ENCODE results near the gene PKDREJ.

GRCh38 chr22:46226577-46226976 is 36.6 kb downstream of the PKDREJ start:
- TF ChIP-seq SUZ12 (IDR thresholded peaks at IDR 0.05) = no peak
- no peak for TF ChIP-seq BHLHE40 (IDR thresholded peaks at IDR 0.05; ENCODE audit: borderline replicate concordance)
- TF ChIP-seq ELF4 (IDR thresholded peaks at IDR 0.05) = no peak
- no peak for TF ChIP-seq SP1 (IDR thresholded peaks at IDR 0.05)
- no peak for TF ChIP-seq TARDBP (IDR thresholded peaks at IDR 0.05)
- no peak for TF ChIP-seq NFRKB (IDR thresholded peaks at IDR 0.05)
- TF ChIP-seq L3MBTL2 (conservative IDR thresholded peaks at IDR 0.05) = no peak
- TF ChIP-seq HDGF (IDR thresholded peaks at IDR 0.05; ENCODE audit: borderline replicate concordance) = no peak

Measured in HEK293T (cell line).